NCI-H510A (cell line): Measurements from ENCODE around the gene YY2.
"Not testable (repeated sequence)": the region's sequence is repeated elsewhere in the genome, so short reads cannot be mapped to it uniquely, and the experiment has no call there.

Experiments
- DNase-seq: peaks from one replicate; lab custom pipeline; 2025; lab: John Stamatoyannopoulos, UW

YY2 gene

GRCh38 chrX:21855937-21856415 lies at the start of gene YY2:
Gene YY2, plus strand, starts transcription at chrX:21855987. Its CDS starts 498 bp downstream, at chrX:21856485.
- no peak for DNase-seq

- DNase-seq: no peak
These were observed 49.1 kb upstream of the YY2 start for GRCh38 chrX:21806691-21807090.

GRCh38 chrX:21811832-21812231 lies 44.0 kb upstream of the YY2 start:
- DNase-seq: no peak

DNA sequence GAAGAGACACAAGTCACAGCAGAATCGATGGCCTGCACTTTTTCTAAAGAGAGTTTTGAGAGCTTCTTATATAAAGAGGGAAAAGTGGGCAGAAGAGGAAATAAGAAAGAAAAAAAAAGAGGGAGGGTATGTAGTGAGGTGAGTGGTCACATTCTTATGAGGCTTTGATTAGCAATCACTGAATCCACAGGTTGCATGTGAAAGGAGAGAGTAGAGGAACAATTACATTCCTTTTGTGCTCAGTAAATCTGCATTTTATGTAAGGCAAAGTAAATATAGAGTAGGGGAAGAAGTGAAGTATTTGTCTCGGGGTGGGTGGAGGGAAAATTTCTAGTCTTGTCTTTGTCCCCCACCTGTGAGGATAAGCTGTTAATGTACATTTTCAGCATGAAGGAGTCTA lies 43.2 kb upstream of the YY2 start:
- DNase-seq: no peak

- DNase-seq: no peak
These were observed 42.0 kb upstream of the YY2 start for GRCh38 chrX:21813612-21814368.

- no peak for DNase-seq
These were observed 39.7 kb upstream of the YY2 start for GRCh38 chrX:21816136-21816535.

GRCh38 chrX:21820170-21820569 lies 35.6 kb upstream of the YY2 start:
- not testable (repeated sequence) for DNase-seq

GRCh38 chrX:21821875-21822274 lies 33.9 kb upstream of the YY2 start:
- no peak for DNase-seq

GRCh38 chrX:21831496-21831895 lies 24.3 kb upstream of the YY2 start:
- DNase-seq: no peak

DNA sequence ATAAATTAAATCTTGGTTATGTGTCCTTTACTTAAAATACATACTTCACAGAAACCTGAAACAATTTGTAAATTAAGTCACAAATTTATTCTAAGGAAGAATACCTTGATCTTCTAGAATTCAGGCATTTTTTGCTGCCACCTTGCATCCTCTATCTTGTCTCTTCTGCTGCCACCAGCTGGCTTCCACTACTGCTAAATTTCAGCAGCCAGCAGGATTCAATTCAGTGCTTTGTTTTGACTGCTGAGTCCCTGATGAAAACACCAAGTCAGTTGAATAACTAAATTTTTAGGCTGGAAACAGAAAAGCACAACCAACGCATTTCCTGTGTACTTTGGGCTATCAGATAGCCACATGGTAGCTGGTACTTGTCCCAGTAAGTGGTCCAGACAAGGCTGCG lies 18.7 kb upstream of the YY2 start:
- DNase-seq: no peak

- DNase-seq: peak; percentile 2
These were observed 16.9 kb upstream of the YY2 start for GRCh38 chrX:21838937-21839333.

DNA sequence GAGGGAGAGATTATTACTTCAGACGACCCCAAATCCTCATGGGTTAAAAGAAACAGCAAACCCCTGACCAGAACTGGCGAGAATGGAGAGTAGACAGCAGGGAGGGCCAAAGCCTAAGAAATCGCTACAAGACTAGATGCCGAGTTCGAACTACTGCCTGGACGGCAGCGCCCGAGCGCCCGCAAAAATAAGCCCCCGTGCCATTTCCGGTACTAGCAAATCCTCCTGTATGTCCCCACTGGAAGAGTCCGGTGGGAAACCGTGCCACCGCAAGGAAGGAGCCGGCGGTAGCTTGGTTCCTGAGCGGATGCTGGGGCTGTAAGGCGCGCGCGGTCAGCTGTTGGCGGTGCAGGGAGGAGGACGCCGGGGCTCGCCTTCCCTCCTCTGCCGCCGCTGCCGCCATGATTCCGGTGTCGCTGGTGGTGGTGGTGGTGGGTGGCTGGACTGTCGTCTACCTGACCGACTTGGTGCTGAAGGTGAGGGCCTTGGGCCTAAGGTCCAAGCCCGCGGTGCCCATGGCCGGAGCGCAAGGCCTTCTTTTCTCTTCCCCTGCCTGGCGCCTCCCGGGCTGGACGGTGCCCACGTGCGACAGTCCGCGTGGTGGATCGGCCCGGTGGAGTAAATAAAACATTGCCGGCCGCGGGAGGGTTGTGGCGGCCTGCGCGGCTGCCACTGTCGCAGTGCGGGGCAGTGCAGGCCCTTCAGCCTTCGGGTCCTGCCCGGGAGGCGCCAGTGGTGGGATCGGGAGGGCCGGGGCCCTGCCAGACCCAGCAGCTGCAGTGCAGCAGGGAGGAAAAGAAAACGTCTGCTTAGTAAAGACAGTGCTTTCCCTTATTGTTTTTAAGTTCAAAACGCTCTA lies 16.2 kb upstream of the YY2 start, which contains the start of gene MBTPS2:
Gene MBTPS2 (plus strand): TSS at position 284 of the 859 bp plus-strand sequence. CDS start 118 bp downstream, at position 402.
- peak; percentile 37 for DNase-seq

- no peak for DNase-seq
These were observed 15.6 kb upstream of the YY2 start for GRCh38 chrX:21840193-21840545.

DNA sequence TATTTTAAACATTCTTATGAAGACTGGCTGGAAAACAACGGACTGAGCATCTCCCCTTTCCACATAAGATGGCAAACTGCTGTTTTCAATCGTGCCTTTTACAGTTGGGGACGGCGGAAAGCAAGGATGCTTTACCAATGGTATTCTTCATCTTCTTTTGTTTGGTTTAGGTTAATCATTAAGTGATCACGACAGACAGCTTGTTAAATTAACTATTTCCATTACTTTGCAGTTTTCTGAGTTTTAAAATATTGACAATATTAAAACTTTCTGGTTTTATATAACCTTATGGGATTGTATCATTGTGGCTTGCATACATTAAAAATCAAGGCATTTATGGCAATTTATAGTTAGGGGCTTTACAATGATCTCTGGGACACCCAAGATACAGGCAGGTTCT lies 12.6 kb upstream of the YY2 start:
- DNase-seq: no peak

DNA sequence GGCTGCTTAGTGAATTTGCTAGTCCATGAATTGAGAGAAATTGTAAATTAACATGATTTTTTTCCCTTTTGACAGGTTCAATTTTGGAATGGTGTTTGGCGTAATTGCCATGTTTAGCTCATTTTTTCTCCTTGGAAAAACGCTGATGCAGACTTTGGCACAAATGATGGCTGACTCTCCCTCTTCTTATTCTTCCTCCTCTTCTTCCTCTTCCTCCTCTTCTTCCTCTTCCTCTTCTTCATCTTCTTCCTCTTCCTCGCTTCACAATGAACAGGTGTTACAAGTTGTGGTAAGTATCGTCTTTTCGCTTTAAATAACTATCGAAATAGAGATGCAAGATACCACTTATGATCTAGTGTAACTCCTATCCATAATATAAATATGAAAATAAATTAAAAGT lies 10.7 kb upstream of the YY2 start:
- no peak for DNase-seq

GRCh38 chrX:21847342-21847741 lies 8.4 kb upstream of the YY2 start:
- no peak for DNase-seq

DNA sequence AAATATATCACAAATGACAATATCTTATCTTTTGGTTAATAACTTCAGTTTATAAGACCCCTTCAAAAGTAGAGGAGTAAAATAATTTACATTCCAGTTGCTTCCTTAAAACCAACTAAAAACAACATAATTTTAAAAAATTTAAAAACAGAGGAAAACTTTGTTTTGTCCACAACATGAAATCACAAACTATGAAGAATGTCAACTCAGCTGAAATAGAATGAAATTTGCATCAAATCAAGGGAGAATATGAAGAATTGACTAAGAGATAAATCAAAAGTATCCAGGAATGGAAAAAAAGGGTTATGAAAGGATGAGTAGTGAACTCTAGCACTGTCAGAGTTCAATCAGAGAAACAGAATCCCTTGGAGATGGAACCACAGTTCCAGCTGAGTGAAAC lies 2.2 kb upstream of the YY2 start:
- DNase-seq: no peak

- no peak for DNase-seq
These were observed 717 bp downstream of the YY2 start for GRCh38 chrX:21856504-21856903.

DNA sequence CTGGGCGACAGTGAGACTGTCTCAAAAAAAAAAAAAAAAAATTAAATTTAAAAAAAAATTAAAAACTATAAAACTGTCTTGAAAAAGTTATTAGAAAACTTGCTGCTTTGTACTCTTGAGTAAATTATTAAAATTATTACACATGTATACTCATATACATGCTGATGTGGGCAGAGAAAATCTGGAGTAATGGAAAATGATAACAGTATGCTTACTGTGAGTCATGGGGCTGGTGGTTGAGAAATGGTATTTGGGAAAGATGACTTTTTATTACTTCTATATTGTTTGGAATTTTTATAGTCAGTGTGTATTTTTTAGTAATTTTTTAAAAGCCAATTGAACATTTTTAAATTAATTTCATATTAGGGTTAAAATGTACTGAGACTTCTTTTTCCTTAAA lies 7.5 kb downstream of the YY2 start:
- DNase-seq: no peak

DNA sequence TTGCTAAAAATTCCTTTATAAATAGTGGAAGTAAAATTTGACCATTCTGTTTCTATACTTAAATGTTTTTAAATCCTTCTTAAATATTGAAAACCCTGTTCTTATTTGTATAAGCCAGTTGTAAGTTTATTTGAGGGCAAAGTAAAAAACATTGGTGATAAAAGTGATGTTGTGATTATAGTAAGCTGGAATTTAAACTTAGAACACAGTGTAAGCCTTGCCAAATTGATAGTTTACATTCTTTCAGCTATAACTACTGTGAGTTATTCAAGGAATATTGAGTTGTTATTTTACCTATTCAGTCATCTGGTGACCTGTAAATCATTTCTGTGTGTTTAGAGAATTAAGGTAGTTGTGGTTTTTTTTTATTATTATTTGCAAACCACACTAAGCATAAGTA lies 9.6 kb downstream of the YY2 start:
- no peak for DNase-seq

GRCh38 chrX:21870494-21870893 lies 14.7 kb downstream of the YY2 start:
- DNase-seq: no peak

DNA sequence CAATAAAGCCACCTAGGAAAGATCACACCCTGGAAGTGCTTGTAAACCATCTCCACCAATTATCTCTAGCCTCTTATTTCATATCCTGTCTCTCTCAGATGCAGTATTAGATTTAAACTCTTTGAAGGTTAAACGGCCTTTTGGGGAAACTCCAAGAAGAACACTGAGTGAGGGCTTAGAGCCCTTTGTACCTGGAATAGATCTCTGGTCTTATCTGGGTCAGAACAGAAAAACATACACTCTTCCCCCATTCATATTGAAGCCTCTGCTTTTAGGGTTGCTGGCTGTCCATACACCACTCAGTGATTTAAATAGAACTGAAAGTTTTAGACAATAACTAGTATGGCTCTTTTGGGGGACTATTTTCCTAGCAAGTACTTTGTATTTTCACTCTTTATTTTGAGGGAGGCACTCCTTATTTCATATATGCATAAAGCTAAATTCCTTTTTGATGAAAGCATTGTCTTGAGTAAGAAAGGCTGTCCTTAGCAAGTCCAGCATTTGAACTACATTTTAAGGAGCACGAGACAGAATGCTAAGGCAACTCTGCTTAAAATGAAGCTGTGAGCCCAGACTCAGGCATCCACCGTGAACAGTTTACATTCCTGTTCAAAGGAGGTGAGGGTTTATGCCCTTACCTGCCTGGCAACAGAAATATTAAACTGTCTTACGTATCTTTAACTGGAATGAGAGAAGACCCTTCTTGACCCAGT lies 17.4 kb downstream of the YY2 start:
- no peak for DNase-seq

DNA sequence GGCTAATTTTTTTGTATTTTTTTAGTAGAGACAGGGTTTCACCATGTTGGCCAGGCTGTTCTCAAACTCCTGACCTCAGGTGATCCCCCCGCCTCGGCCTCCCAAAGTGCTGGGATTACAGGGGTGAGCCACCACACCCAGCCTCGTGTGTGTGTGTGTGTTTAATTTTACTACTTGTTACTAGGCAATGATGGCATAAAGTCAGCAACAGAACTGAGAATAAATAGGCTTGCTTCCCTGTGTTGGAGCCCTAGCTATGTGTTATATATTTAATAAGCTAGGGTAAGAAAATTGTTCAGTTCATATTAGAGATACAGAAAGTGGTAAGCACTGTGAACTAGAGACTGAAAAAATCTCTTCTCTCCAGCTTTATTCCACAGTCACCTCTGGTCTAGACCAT lies 18.4 kb downstream of the YY2 start:
- not testable (repeated sequence) for DNase-seq
